Transverse colon (tissue), 4 donors: ENCODE data around the gene ZBTB16.

Experiments used
- CTCF ChIP-seq, 5 experiments: fragments of 200-600 bp in 3 of 5; fragments of 450-650 bp in 2 of 5; sonication (generic) in 3 of 5; IDR thresholded peaks; 1 replicate in 2 of 5; 2 replicates in 3 of 5; pipeline ENCODE4 v1.5.1; 2016 to 2017; ENCODE audit warnings: antibody characterized with exemption in 5 of 5, inconsistent platforms in 3 of 5, mild to moderate bottlenecking in 2 of 5, moderate library complexity in 1 of 5
- EP300 ChIP-seq: sonication (generic); formaldehyde crosslinking; IDR thresholded peaks from one replicate; pipeline ENCODE4 v1.6.1; 2017; ENCODE audit warnings: antibody characterized with exemption, low read depth
- POLR2A ChIP-seq: fragments of 450-650 bp; IDR thresholded peaks from one replicate; pipeline ENCODE4 v1.6.1; 2016; ENCODE audit warnings: antibody characterized with exemption, mild to moderate bottlenecking, moderate library complexity
- POLR2AphosphoS5 ChIP-seq, 3 donors: sonication (generic); formaldehyde crosslinking; IDR thresholded peaks; one replicate each; pipeline ENCODE4 v1.6.1; 2016; ENCODE audit warnings: antibody characterized with exemption in 3 of 3

- TF ChIP-seq POLR2AphosphoS5 (IDR thresholded peaks at IDR 0.05), result no peak
- TF ChIP-seq CTCF (IDR thresholded peaks at IDR 0.05), result no peak
- TF ChIP-seq EP300, result no peak
- no peak for TF ChIP-seq POLR2A
Measured at GRCh38 chr11:114019046-114019445, 40.5 kb upstream of the ZBTB16 start.
